Fibroblast of lung (primary cell): ENCODE results near the gene CCDC150. TPM values are rescaled to one million over a fixed set of nuclear protein-coding genes. Genes with fewer than 3 reads are reported as not detected.

Experiments used
- DNase-seq, 2 donors: peaks; one replicate each; pipeline versions ENCODE4 v3.0.0 to v3.0.0-alpha.2; 2010; ENCODE audit warnings: low read depth in 2 of 2
- H2AFZ ChIP-seq: 2 replicates; pipeline ENCODE4 v1.5.1; 2012; ENCODE audit warnings: low read length, control low read depth, inconsistent platforms
- H3K27ac ChIP-seq: 2 replicates; pipeline ENCODE4 v1.5.1; 2011; ENCODE audit warnings: low read length, control low read depth; ENCODE audit not compliant: insufficient read depth
- H3K27me3 ChIP-seq: 2 replicates; pipeline ENCODE4 v1.5.1; 2011; ENCODE audit warnings: mild to moderate bottlenecking, low read length; ENCODE audit not compliant: control insufficient read depth, insufficient read depth
- H3K36me3 ChIP-seq: 2 replicates; pipeline ENCODE4 v1.5.1; 2011; ENCODE audit warnings: low read length; ENCODE audit not compliant: control insufficient read depth, insufficient read depth
- H3K4me1 ChIP-seq: 2 replicates; pipeline ENCODE4 v1.5.1; 2011; ENCODE audit warnings: low read length; ENCODE audit not compliant: control insufficient read depth, insufficient read depth; ENCODE audit errors: extremely low read depth
- H3K4me2 ChIP-seq: 2 replicates; pipeline ENCODE4 v1.5.1; 2011; ENCODE audit warnings: low read length, control low read depth; ENCODE audit not compliant: insufficient read depth; ENCODE audit errors: extremely low read depth
- H3K4me3 ChIP-seq, 4 experiments: fragments of 200-600 bp in 1 of 4; sonication (generic) in 1 of 4; replicated peaks in 1 of 4; 2 replicates each; pipeline ENCODE4 v1.5.1; 2011 to 2016; ENCODE audit warnings: low read length in 4 of 4, low read depth in 3 of 4, mild to moderate bottlenecking in 3 of 4, control low read depth in 2 of 4, inconsistent platforms in 1 of 4, mixed read lengths in 1 of 4; ENCODE audit not compliant: insufficient read depth in 1 of 4; ENCODE audit errors: control extremely low read depth in 1 of 4
- H3K79me2 ChIP-seq: 2 replicates; pipeline ENCODE4 v1.5.1; 2012; ENCODE audit warnings: mild to moderate bottlenecking, low read length, inconsistent platforms; ENCODE audit not compliant: control insufficient read depth, insufficient read depth
- H3K9ac ChIP-seq: 2 replicates; pipeline ENCODE4 v1.5.1; 2011; ENCODE audit warnings: mild to moderate bottlenecking, low read length, control low read depth; ENCODE audit not compliant: insufficient read depth
- H3K9me3 ChIP-seq: 2 replicates; pipeline ENCODE4 v1.5.1; 2012; ENCODE audit warnings: low read depth, low read length; ENCODE audit not compliant: control insufficient read depth, insufficient read depth
- H4K20me1 ChIP-seq: 2 replicates; pipeline ENCODE4 v1.5.1; 2011; ENCODE audit warnings: low read length; ENCODE audit not compliant: control insufficient read depth, insufficient read depth; ENCODE audit errors: extremely low read depth
- EZH2 ChIP-seq: IDR thresholded peaks from 2 replicates; pipeline ENCODE4 v1.5.1; 2012; ENCODE audit warnings: low read length, control low read depth, mild to moderate bottlenecking; ENCODE audit errors: missing control alignments
- polyA plus RNA-seq, 2 donors: library from polyadenylated mRNA; depleted of rRNA in 1 of 2; stranded (reverse) in 1 of 2; unstranded in 1 of 2; fragments of >200 nt; gene quantifications; 2 replicates each; pipeline ENCODE4 v1.2.1, GENCODE V29; 2011 to 2012; ENCODE audit warnings: missing spikeins in 1 of 2
- total RNA-seq: library from RNA; depleted of rRNA; stranded (reverse); fragments of >200 nt; gene quantifications from 2 replicates; pipeline ENCODE4 v1.2.1, GENCODE V29; 2014
- TF ChIP-seq, protein P1 (sequence below), 2 donors: IDR thresholded peaks in 1 of 2; conservative IDR thresholded peaks in 1 of 2; 1 replicate in 1 of 2; 2 replicates in 1 of 2; pipeline ENCODE4 v1.5.1; 2011 to 2012; ENCODE audit warnings: low read length in 2 of 2, control low read depth in 1 of 2, inconsistent platforms in 1 of 2, low read depth in 1 of 2, mild to moderate bottlenecking in 1 of 2

CCDC150 gene
- total and polyA plus RNA-seq, 2 donors (not counting 1 experiment from before 2014, with no cell fraction given), result 1.5 to 5.1 TPM

DNA sequence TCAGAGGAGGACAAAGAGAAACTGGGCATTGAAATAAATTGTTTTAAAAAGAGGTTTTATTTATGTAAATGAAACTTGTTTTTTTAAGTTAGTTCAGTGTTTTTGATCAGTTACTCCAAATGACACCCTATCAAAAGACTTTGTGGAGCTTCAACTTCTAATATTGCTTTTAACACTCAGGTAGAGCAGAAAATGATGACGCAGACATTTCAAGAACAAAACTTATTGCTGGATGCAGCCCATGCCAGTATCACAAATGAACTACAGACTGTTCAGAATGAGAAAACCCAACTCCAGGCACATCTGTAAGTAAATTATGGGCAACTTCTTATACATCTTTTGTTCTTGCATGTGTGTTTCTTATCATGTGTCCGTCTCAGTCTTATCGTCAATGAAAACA is 36.4 kb downstream of the CCDC150 start:
- H3K4me3 ChIP-seq, result no peak overlapping the region
- no peaks in the 10 kb centered on the region for H3K36me3 ChIP-seq
- DNase-seq, result no peak
- H3K27me3 ChIP-seq, result no peaks in the 10 kb centered on the region
- H4K20me1 ChIP-seq, result no peaks in the 10 kb centered on the region
- no peak overlapping the region for H3K4me2 ChIP-seq
- H3K79me2 ChIP-seq, result no peaks in the 10 kb centered on the region
- H3K9me3 ChIP-seq, result no peaks in the 10 kb centered on the region
- no peaks in the 10 kb centered on the region for H3K4me1 ChIP-seq
- no peak overlapping the region for H3K27ac ChIP-seq
- H2AFZ ChIP-seq, result no peak overlapping the region
- no peak for TF ChIP-seq EZH2
- TF ChIP-seq, protein P1, sequence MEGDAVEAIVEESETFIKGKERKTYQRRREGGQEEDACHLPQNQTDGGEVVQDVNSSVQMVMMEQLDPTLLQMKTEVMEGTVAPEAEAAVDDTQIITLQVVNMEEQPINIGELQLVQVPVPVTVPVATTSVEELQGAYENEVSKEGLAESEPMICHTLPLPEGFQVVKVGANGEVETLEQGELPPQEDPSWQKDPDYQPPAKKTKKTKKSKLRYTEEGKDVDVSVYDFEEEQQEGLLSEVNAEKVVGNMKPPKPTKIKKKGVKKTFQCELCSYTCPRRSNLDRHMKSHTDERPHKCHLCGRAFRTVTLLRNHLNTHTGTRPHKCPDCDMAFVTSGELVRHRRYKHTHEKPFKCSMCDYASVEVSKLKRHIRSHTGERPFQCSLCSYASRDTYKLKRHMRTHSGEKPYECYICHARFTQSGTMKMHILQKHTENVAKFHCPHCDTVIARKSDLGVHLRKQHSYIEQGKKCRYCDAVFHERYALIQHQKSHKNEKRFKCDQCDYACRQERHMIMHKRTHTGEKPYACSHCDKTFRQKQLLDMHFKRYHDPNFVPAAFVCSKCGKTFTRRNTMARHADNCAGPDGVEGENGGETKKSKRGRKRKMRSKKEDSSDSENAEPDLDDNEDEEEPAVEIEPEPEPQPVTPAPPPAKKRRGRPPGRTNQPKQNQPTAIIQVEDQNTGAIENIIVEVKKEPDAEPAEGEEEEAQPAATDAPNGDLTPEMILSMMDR (conservative IDR thresholded peaks at IDR 0.05 in 1 of 2, IDR thresholded peaks at IDR 0.05 in 1 of 2; ENCODE audit: low read depth in 1 of 2, low read length in 2 of 2), result no peak
- no peak overlapping the region for H3K9ac ChIP-seq

DNA sequence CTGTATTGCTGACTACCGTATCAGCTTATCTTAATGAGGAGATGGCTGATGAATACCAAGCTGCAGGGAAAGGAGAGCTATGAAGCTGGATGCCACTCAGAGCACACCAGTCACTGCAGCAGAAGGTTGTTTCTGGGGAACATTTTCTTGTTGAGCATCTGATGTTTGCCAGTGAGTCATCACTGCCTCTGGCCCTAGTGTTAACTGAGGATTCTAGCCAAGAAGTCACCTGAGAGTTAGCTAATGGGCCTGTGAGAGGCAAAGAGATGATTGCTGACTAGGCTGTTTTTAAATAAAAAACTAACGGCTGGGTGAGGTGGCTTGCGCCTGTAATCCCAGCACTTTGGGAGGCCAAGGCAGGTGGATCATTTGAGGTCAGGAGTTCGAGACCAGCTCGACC is 37.9 kb downstream of the CCDC150 start:
- DNase-seq, result peak; percentile 56 to 63
- H3K9me3 ChIP-seq, result no peaks in the 10 kb centered on the region
- H3K4me1 ChIP-seq, result no peaks in the 10 kb centered on the region
- no peak overlapping the region for H3K9ac ChIP-seq
- no peaks in the 10 kb centered on the region for H3K27me3 ChIP-seq
- no peaks in the 10 kb centered on the region for H3K79me2 ChIP-seq
- no peaks in the 10 kb centered on the region for H3K36me3 ChIP-seq
- H2AFZ ChIP-seq, result no peak overlapping the region
- no peak overlapping the region for H3K27ac ChIP-seq
- no peak overlapping the region for H3K4me2 ChIP-seq
- TF ChIP-seq, protein P1 (conservative IDR thresholded peaks at IDR 0.05 in 1 of 2, IDR thresholded peaks at IDR 0.05 in 1 of 2; ENCODE audit: low read depth in 1 of 2, low read length in 2 of 2), result no peak
- TF ChIP-seq EZH2, result no peak
- no peaks in the 10 kb centered on the region for H4K20me1 ChIP-seq
- H3K4me3 ChIP-seq, result no peak overlapping the region

DNA sequence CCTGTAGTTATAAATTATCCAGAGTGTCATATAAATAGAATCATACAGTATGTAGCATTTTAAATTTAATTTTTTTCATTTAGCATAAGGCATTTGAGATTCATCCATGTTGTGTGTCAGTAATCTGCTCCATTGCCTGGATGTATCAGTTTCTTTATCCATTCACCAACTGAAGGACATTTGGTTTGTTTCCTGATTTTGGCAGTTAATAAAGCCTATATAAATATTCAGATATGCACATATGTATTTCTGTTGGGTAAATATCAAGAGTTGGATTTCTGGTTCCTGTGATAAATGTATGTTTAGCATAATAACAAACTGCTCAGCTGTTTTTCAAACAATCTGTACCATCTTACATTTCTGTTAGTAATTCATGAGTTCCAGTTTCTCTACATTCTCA is 39.9 kb downstream of the CCDC150 start:
- DNase-seq, result no peak

More for the DNA sequence above, 39.9 kb downstream of the CCDC150 start:
- no peak overlapping the region for H3K27ac ChIP-seq
- H4K20me1 ChIP-seq, result no peaks in the 10 kb centered on the region
- H2AFZ ChIP-seq, result no peak overlapping the region
- H3K9me3 ChIP-seq, result no peaks in the 10 kb centered on the region
- H3K4me3 ChIP-seq, result no peak overlapping the region
- no peak overlapping the region for H3K9ac ChIP-seq
- no peak overlapping the region for H3K4me2 ChIP-seq
- no peaks in the 10 kb centered on the region for H3K27me3 ChIP-seq
- H3K4me1 ChIP-seq, result no peaks in the 10 kb centered on the region
- no peaks in the 10 kb centered on the region for H3K79me2 ChIP-seq
- TF ChIP-seq EZH2, result no peak
- TF ChIP-seq, protein P1 (conservative IDR thresholded peaks at IDR 0.05 in 1 of 2, IDR thresholded peaks at IDR 0.05 in 1 of 2; ENCODE audit: low read depth in 1 of 2, low read length in 2 of 2), result no peak
- no peaks in the 10 kb centered on the region for H3K36me3 ChIP-seq
